ENCODE data around the gene CAMK1. TPM values are rescaled to one million over a fixed set of nuclear protein-coding genes. Genes with fewer than 3 reads are reported as not detected.

Gene CAMK1
- total and polyA plus RNA-seq, 7 donors: 14.0 to 57.8 (median 45.7) TPM

GRCh38 chr3:9809239-9809614 lies 39.5 kb upstream of the CAMK1 start:
- no peak for DNase-seq
- Histone ChIP-seq H3K27me3 (no peaks in the 10 kb centered on the region), H3K4me1 (peaks cover 0 to 17% (median 13%) of the 10 kb centered on the region in 4 donors), H3K27ac (peak overlapping the region; percentile 95 to 98 (median 96)), H3K36me3 (peaks cover 21 to 42% (median 27%) of the 10 kb centered on the region in 4 donors), H3K4me3 (peak overlapping the region; percentile 54 to 92 (median 90)), H3K9me3 (no peaks in the 10 kb centered on the region)
- intact Hi-C loops (cut with DNase I): loop anchor here (5.0 kb wide), 1 partner anchor 92 kb away; no protein-coding TSS in a partner anchor
- TF ChIP-seq POLR2AphosphoS5 (IDR thresholded peaks at IDR 0.05) (no peak), POLR2A (IDR thresholded peaks at IDR 0.05) (no peak), EP300 (IDR thresholded peaks at IDR 0.05) (no peak)
- TF ChIP-seq, protein P1, sequence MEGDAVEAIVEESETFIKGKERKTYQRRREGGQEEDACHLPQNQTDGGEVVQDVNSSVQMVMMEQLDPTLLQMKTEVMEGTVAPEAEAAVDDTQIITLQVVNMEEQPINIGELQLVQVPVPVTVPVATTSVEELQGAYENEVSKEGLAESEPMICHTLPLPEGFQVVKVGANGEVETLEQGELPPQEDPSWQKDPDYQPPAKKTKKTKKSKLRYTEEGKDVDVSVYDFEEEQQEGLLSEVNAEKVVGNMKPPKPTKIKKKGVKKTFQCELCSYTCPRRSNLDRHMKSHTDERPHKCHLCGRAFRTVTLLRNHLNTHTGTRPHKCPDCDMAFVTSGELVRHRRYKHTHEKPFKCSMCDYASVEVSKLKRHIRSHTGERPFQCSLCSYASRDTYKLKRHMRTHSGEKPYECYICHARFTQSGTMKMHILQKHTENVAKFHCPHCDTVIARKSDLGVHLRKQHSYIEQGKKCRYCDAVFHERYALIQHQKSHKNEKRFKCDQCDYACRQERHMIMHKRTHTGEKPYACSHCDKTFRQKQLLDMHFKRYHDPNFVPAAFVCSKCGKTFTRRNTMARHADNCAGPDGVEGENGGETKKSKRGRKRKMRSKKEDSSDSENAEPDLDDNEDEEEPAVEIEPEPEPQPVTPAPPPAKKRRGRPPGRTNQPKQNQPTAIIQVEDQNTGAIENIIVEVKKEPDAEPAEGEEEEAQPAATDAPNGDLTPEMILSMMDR (IDR thresholded peaks at IDR 0.05): no peak
- 30 to 63% methylated on average over 4 of the region's 4 CpGs for WGBS, 2 donors

GRCh38 chr3:9808345-9809037 lies 38.7 kb upstream of the CAMK1 start:
- no peaks in the 10 kb centered on the region for H3K27me3 ChIP-seq
- peaks cover 0 to 17% (median 13%) of the 10 kb centered on the region in 4 donors for H3K4me1 ChIP-seq
- H3K4me3 ChIP-seq: no peak overlapping the region
- H3K27ac ChIP-seq: peak overlapping the region; percentile 95 to 98 (median 96)
- TF ChIP-seq, protein P1 (IDR thresholded peaks at IDR 0.05): no peak
- no peak for TF ChIP-seq POLR2A (IDR thresholded peaks at IDR 0.05)
- no peak for TF ChIP-seq POLR2AphosphoS5 (IDR thresholded peaks at IDR 0.05)
- TF ChIP-seq EP300 (IDR thresholded peaks at IDR 0.05): no peak
- H3K9me3 ChIP-seq: no peaks in the 10 kb centered on the region
- 51 to 69% methylated on average over 7 of the region's 7 CpGs for WGBS, 2 donors
- DNase-seq: no peak
- H3K36me3 ChIP-seq: peaks cover 26 to 46% (median 35%) of the 10 kb centered on the region in 4 donors
- intact Hi-C loops (cut with DNase I): loop anchor here (5.0 kb wide), 1 partner anchor 91 kb away; no protein-coding TSS in a partner anchor

GRCh38 chr3:9807981-9808344 lies 38.2 kb upstream of the CAMK1 start:
- H3K27me3 ChIP-seq: no peaks in the 10 kb centered on the region
- 72 to 90% methylated on average over 2 of the region's 2 CpGs for WGBS, 2 donors
- H3K27ac ChIP-seq: peak overlapping the region in 1 of 4 donors; percentile 98
- H3K9me3 ChIP-seq: no peaks in the 10 kb centered on the region
- peaks cover 0 to 17% (median 13%) of the 10 kb centered on the region in 4 donors for H3K4me1 ChIP-seq
- intact Hi-C loops (cut with DNase I): loop anchor here (5.0 kb wide), 1 partner anchor 91 kb away; no protein-coding TSS in a partner anchor
- no peak overlapping the region for H3K4me3 ChIP-seq
- peaks cover 32 to 46% (median 40%) of the 10 kb centered on the region in 4 donors for H3K36me3 ChIP-seq
- no peak for TF ChIP-seq EP300 (IDR thresholded peaks at IDR 0.05)
- TF ChIP-seq, protein P1 (IDR thresholded peaks at IDR 0.05): no peak
- no peak for TF ChIP-seq POLR2A (IDR thresholded peaks at IDR 0.05)
- TF ChIP-seq POLR2AphosphoS5 (IDR thresholded peaks at IDR 0.05): no peak
- DNase-seq: no peak

- no peaks in the 10 kb centered on the region for H3K9me3 ChIP-seq
- TF ChIP-seq, protein P1 (IDR thresholded peaks at IDR 0.05): no peak
- TF ChIP-seq POLR2A (IDR thresholded peaks at IDR 0.05): no peak
- no peak for TF ChIP-seq EP300 (IDR thresholded peaks at IDR 0.05)
- no peak for TF ChIP-seq POLR2AphosphoS5 (IDR thresholded peaks at IDR 0.05)
- no peak overlapping the region for H3K4me3 ChIP-seq
- H3K27ac ChIP-seq: no peak overlapping the region
- 95 to 96% methylated on average over 7 of the region's 7 CpGs for WGBS, 2 donors
- intact Hi-C loops (cut with DNase I): loop anchor here (5.0 kb wide), 1 partner anchor 90 kb away; no protein-coding TSS in a partner anchor
- H3K27me3 ChIP-seq: no peaks in the 10 kb centered on the region
- H3K36me3 ChIP-seq: peaks cover 38 to 48% (median 45%) of the 10 kb centered on the region in 4 donors
- H3K4me1 ChIP-seq: peaks cover 0 to 17% (median 13%) of the 10 kb centered on the region in 4 donors
- DNase-seq: no peak
These were observed 37.2 kb upstream of the CAMK1 start for GRCh38 chr3:9806688-9807589.
